Measurements from ENCODE around the gene ZNF606.

ZNF606 gene

DNA sequence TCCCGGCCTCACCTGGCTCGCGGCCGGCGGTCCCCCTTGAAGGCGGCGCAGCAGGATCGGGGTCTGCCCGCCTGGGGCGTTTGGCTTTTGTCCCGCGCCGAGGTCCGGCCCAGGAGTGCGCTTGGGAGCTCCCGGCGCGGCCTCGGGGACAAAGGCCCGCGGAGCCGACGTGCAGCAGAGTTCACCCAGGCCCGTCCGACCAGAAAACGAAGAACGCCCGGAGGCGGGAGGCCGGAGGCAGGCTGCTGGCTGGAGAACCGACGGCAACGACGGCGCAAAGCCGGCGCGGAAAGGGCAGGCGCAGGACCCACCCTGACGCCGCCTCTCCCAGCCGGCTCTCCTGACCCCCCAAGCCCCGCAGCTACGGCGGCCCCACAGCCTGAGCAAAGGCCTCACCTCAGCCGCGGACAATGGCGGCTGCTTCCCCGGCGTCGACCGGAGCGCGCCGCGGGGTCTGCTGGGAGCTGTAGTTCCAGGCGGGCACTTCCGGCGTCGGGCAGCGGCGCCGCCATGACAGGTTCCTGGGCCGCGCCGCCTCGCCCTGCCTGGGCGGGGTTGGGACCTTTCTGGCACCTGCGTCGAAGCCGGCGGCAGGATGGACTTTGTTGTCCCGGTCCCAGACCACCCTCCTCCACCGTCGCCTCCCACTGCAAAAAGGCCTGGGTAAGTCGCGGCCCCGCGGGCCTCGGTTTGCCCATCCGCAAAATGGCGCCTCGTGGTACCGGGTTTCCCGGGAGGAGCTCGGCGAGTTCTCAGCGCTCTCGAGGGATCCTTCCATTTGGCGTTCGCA is at the start of gene ZNF606:
ZNF606 (minus strand) TSS at position 437 of the 790 bp plus-strand sequence. CDS start 1,501 bp downstream, outside the sequence.
- in situ Hi-C loops (cut with HindIII; ENCODE audit: low sequenced_read_pairs) = no loop called here

DNA sequence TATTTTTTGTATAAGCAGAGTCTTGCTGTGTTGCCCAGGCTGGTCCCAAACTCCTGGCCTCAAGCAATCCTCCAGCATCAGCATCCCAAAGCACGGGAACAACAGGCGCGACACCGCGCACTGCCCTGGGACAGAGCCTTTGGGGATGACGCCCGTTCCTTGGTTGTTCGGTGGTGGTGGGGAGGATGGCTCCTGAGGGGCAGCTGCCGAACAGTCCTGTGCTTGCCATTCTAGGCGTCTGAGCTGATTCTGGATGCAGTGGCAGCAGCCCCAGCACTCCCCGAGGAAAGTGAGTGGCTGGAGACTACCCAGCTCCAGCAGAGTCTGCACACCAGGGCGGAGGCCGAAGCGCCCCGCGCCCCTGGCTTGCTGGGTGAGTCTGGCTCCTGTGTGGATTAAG is 49.6 kb upstream of the ZNF606 start:
- in situ Hi-C loops (cut with HindIII; ENCODE audit: low sequenced_read_pairs) = no loop called here

DNA sequence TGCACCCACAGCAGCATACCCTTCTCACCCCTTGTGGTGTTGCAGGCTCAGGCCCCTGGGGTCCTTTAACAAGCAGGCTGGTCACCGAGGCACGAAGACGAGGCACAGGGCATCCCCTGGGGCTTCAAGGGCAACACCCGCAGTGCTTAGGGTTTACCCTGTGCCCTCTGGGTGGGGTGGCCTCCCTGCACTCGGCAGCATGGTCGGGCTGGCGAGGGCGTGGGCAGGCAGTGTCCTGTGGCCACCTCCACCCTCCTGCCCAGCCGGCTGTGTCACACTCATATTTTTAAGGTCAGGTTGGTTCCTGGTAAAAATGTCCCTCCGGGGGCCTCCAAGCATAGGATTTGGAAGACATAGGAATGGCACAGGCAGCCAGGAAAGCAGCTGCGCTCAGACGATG is 45.1 kb upstream of the ZNF606 start:
- in situ Hi-C loops (cut with HindIII; ENCODE audit: low sequenced_read_pairs) = no loop called here

DNA sequence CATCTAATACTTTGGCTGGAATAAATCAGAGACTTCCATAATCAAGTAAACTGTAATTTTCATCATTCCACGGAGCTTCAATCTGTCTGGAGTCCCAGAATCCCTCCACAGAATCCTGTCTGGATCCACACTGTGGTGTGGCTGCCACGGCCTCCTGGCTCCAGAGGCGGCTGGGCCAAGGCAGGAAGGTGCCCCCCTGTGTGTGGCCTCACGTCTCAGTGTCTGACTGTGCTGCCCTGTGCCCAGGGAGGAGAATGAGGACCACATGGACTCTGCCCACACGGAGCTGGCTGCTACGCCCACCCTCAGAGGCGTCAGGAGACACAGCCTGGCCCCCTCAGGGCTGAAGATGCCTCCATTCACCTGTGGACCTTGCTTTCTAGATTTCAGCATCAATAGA is 44.2 kb upstream of the ZNF606 start:
- in situ Hi-C loops (cut with HindIII; ENCODE audit: low sequenced_read_pairs) = no loop called here

DNA sequence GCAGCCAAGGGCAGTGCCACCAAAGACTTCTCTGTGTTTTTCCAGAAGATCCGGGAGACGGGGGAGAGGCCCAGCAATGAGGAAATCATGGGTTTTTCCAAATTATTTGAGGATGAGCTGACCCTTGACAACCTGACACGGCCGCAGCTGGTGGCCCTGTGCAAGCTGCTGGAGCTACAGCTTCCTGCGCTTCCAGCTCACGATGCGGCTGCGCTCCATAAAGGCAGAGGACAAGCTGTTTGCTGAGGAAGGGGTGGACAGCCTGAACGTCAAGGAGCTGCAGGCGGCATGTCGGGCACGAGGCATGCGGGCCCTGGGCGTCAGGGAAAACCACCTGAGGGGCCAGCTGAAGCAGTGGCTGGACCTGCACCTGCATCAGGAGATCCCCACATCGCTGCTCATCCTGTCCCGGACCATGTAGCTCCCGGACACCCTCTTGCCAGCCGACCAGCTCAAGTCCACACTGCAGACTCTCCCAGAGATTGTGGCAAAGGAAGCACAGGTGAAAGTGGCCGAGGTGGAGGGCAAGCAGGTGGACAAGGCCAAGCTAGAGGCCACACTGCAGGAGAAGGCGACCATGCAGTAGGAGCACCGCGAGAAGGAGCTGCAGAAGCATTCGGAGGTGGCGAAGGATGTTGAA is 42.9 kb upstream of the ZNF606 start:
- in situ Hi-C loops (cut with HindIII; ENCODE audit: low sequenced_read_pairs) = no loop called here

DNA sequence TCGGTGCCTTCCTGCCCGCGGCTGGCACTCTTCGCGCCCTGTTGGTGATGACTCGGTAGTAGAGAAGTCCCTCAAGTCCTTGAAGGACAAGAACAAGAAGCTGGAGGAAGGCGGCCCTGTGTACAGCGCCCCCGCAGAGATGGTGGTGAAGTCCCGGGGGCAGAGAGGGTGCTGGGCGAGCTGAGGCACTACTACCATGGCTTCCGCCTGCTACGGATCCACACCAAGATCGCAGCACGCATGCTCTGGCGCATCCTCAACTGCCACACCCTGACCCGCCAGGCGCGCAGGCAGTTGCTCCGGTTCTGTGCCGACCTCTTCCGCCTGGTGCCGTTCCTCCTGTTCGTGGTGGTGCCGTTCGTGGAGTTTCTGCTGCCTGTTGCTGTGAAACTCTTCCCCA is 42.3 kb upstream of the ZNF606 start:
- in situ Hi-C loops (cut with HindIII; ENCODE audit: low sequenced_read_pairs) = no loop called here

DNA sequence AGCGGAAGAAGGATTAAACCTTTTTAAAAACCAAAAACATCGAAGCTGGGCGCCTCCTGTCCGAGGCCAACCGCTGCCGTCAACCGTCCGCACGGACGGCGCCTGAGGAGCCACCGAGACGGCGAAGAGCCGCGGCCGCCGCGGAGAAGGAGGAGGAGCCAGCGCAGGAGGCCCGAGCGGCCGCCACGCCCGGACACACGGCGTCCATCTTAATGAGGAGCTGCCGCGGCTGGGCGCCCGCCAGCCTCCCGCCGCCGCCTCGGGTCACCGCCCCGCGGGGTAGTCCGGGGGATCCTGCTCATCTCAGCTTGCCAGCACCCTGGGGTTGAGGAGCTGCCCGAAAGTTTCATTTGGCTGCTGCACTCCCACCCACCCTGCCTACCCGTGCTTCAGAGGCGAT is 41.8 kb upstream of the ZNF606 start:
- in situ Hi-C loops (cut with HindIII; ENCODE audit: low sequenced_read_pairs) = no loop called here

DNA sequence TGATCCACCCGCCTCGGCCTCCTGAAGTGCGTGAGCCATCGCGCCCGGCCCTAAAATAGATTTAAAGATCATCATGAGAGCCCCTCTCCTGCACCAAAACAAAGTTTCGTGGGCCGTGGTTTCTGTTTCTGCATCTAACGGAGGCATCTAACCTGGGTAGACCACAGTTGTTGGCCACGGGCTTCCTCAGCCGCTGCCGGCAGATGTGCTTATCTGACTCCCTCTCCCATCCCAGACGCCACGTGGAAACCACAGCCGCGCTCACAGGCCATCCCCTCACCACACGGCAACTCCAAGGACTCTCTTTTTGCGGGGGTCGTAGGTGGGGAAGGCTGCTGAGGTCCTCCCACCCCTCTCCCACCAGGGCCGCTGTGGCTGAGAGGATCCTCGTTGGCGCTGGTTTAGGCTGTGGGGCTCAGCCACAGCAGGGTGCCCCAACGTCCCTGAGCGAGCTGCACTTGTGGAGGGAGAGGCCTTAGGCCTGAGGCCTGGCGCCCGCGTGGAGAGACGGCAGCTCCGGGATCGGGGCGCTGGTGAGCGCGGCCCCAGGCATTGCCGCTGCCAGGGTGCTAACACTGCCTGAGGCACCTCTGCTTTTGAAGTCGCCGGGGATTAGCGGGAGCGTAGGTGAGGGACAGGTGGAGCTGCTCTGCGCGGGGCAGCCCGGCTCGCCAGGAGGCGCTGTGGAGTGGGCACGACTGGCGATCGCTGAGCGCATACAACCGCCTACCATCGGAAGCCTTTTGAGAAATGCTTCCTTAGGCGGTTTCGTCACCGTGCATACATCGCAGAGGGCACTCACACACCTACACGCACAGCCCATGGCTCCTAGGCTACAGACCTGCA is 40.1 kb upstream of the ZNF606 start:
- in situ Hi-C loops (cut with HindIII; ENCODE audit: low sequenced_read_pairs) = no loop called here

DNA sequence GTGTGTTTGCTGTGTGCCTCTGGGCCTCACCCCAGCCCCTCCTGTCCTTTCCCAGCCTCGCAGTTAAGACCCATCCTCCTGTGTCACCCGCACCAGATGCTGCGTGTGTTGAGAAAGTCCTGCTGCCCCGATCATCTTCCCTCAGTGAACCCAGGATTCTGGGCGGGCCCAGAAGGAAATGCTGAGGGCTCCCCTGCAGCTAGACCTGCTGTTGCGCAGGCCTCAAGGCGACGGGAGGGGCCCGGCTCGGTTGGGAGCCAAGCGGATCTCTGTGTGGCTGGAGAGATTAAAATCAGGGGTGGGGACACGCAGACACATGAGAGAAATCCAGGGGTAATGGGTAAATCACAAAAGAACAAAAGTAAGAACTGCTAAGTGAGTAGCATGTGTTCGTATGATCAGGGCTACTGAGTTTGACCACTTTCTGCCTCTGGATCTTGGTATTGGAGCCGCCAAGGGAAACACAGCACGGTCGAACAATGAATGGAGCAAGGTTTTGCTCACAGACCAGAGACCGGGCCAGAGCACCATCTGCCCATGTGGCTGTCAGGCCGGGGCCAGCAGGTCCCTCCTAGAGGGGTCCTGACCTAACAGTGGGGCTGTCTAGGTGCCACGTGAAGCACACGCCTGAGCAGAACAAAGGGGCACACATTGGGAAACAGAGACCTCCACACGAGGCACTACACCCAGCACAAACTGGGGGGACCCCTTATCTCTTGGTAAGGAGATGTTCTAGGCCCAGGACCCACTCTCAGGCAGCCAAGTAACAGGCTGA is 38.3 kb upstream of the ZNF606 start:
- in situ Hi-C loops (cut with HindIII; ENCODE audit: low sequenced_read_pairs) = no loop called here

DNA sequence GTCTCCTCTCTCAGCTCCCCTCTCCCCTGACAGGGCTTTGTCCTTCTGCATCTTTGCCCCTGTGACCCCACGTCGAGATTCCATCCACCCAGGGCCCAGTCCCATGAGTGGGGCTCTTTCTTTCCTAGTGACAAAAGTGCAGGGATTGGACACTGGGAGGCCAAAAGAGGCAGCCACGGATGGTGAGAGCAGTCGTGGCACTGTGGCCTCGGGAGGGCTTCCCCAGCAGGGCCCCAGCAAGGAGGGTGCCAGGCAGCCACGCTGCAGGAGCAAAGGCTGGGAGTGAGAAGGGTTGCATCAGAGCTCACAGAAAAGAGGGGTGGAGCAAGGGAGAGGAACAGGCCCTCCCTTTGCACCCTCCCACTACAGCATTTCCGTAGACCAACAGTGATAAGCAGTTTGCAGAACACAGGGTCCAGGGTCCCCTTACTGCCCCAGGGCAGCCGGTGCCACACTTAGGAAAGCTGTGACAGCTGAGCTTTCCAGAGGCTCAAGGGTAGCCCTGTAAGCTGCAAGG is 36.1 kb upstream of the ZNF606 start:
- in situ Hi-C loops (cut with HindIII; ENCODE audit: low sequenced_read_pairs) = no loop called here

DNA sequence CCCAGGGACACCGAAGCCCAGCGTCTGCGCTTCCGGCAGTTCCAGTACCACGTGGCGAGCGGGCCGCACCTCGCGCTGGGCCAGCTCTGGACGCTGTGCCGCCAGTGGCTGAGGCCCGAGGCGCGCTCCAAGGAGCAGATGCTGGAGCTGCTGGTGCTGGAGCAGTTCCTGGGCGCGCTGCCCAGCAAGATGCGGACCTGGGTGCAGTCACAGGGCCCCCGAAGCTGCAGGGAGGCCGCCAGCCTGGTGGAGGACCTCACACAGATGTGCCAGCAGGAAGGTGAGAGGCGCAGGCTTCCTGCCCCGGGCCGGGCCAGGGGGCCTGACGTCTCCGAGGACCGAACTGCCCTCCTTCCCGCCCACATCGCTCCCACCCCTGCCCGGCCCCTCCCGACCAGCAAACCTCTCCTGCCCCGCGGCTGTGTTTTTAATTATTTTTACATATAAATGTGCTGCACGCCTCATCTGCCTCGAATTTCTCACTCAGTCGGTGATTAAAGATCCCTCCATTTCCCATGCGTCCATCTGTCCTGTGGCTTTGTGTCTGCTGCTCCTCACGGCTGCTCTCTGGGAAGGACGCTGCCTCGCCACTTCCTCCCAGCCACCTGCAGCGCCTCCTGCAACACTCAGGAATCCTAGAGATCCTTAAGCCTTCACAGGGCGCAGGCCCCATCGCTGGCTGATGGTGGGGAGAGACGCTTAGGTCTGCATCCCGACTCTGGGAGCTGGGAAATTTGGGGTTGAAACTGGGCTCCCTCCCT is 35.5 kb upstream of the ZNF606 start:
- in situ Hi-C loops (cut with HindIII; ENCODE audit: low sequenced_read_pairs) = no loop called here

DNA sequence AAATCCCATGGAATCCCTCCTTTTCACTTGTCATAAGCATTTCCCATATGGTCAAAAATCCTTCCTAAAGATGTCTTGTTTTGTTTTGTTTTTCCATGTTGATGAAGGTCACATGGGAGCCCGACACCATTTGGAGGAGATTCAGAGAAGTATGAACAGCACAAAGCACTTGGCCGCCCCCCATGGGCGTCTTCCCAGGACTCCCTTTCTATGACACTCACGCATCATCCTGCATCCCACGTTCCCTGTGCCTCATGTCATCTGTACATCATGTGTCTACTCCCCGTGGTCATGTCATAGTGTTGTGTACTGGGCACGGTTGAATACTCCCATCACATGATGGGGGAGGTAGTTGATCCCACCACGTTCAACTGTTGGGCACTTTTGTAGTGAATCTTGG is 33.2 kb upstream of the ZNF606 start:
- in situ Hi-C loops (cut with HindIII; ENCODE audit: low sequenced_read_pairs) = no loop called here

DNA sequence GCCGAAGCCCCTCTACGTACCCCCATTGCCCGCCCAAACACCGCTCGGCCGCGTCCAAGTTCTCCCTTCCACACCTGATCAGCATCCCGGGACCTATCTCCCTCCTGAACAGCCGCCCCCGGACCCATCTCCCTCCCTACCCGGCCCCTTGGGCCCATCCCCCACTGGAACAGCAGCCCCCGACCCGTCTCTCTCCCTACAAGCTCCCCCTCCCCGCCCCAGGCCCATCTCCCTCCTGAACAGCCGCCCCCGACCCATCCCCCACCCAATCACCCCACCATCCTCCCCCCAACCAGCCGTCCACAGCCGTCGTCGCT is 31.8 kb upstream of the ZNF606 start:
- in situ Hi-C loops (cut with HindIII; ENCODE audit: low sequenced_read_pairs) = no loop called here

DNA sequence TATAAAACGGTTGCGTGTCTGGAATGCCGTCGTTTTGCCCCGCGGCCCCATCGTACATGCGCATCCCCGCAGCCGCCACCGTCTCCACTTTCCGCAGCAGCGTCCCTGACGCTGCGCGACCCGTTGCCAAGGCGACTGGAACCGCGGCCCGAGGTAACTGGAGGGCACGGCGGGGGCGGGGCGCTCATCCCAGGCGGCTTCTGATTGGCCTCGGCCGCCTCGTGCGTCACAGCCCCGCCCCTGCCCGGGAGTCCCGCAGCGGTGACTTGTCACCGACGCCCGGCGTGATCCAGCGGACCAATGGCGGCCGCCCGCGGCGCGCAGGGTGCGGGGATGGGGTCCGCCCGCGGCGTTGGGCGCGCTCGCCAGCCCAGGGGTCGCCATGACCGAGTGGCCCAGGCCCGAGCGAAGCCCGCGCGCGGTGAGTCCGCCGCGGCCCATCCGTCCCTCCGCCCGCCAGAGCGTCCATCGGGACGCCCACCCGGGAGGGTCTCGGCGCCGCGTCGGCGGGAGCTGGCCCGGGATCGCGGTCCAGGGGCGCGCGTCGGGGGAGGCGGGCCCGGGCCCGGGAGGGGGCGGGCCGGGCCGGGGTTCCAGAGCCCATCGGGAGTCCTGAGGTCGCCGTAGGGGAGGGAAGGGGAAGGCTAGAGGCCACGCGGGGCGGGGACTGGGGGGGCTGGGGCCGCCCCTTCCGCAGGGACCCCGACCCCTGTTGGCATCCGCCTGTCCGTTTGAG is 31.3 kb upstream of the ZNF606 start, which contains the start of gene ZSCAN1:
ZSCAN1 (plus strand) TSS at position 285 of the 736 bp plus-strand sequence. CDS start 3,812 bp downstream, outside the sequence.
- in situ Hi-C loops (cut with HindIII; ENCODE audit: low sequenced_read_pairs) = no loop called here

DNA sequence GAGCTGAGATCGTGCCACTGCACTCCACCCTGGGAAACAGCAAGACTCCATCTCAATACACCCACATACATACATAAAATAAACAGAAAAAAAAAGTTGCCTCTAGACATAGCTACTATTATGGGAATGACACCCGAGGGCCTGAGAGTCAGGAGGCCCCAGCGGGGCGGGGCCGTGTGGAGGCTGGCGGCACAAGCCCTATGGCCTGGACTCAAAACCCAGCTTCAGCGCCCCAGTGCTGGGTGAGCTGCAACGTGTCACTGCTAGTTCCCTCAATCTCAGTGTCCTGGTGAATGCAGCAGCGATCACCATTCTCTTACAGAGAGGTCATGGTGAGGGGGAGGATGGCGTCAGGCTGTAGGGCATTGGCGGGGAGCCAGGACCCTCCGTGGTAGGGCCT is 22.0 kb upstream of the ZNF606 start:
- in situ Hi-C loops (cut with HindIII; ENCODE audit: low sequenced_read_pairs) = no loop called here

DNA sequence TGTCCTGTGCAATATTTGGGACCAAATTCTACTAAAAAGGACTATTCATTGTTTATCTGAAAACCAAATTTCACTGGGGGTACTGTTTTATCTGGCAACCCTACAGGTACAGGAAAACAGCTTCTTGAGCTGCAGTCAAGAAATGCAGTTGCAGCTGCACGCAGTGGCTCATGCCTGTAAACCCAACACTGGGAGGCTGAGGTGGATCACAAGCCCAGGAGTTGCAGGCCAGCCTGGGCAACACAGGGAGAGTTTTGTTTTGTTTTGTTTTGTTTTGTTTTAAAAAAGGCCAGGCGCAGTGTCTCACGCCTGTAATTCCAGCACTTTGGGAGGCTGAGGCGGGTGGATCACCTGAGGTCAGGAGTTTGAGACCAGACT is 19.7 kb upstream of the ZNF606 start:
- in situ Hi-C loops (cut with HindIII; ENCODE audit: low sequenced_read_pairs) = no loop called here

DNA sequence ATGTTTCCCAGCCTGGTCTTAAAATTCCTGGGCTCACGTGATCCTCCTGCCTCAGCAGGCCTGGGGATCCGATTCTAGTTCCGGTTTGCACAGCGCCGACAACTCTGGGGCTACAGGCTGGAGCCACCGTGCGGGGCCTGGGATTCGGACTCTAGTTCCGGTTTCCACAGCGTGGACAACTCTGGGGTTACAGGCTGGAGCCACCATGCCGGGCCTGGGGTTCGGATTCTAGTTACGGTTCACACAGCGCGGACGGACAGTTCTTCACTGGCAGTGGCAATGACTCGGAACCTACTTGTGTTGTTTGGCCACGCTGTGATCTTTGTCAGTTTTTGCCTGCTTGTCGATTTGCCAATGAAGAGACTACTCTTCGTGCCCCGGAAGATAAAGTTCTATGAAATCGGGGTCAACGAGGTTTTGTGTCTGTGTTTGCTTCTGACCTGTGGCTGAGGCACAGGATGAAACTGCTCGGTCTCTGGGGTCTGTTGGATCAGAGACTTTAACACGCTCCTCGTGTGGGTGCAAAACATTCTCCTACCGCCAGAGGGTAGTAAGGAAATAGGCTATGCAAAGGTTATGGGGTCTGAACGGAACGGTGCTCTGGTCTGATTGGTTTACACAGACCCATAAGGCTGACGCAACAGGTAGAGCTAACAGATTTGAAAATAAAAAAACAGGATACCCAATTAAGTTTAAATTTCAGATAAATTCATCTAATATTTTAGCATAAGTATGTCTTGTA is 19.1 kb upstream of the ZNF606 start:
- in situ Hi-C loops (cut with HindIII; ENCODE audit: low sequenced_read_pairs) = no loop called here

DNA sequence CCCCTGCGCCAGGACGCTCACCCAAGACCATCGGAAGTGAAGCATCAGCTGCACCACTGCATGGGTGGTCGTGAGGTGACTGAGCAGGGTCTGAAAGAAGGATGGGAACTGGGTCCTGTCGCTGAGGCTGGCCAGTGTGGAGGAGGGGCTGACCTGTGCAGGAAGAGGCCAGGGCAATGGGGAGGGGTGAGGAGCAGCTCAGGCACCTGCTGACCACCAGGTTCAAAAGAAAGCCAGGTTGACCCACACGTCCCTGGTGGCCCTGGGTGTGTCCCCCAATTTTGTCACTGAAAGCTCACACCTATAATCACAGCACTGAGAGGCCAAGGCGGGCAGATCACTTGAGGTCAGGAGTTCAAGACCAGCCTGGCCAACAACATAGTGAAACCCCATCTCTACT is 17.5 kb upstream of the ZNF606 start:
- in situ Hi-C loops (cut with HindIII; ENCODE audit: low sequenced_read_pairs) = no loop called here

DNA sequence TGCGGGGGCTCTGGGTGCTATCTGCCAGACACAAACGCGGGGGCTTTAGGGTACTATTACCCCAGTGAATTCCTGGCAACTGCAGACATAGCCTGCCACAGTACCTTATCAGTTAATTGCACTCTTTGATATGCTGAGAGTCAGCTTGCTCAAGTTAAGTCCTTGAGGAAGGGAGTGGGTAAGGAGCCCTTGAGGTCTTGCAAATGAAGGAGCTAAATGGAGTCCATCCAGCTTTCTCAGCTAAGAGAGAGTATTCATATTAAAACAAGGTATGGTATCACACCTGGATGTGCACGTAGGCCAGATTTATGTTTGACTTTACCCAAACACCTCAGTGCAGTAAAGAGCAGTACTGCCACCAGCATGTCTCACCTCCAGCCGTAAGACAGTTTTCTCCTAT is 11.5 kb upstream of the ZNF606 start:
- in situ Hi-C loops (cut with HindIII; ENCODE audit: low sequenced_read_pairs) = no loop called here

All from endothelial cell of hepatic sinusoid (primary cell).